Progenitor cell of endocrine pancreas (in vitro differentiated cells): ENCODE measurements around the gene DOK5. TPM values are rescaled to one million over a fixed set of nuclear protein-coding genes. Genes with fewer than 3 reads are reported as not detected.

ENCODE experiments used
- DNase-seq: peaks from one replicate; pipeline ENCODE4 v3.0.0; 2021; ENCODE audit warnings: low spot score; ENCODE audit not compliant: unreplicated experiment
- H3K27ac Mint-ChIP-seq: 2 replicates; pipeline ENCODE4 v1.8.0; 2021; ENCODE audit warnings: mild to moderate bottlenecking, moderate library complexity, mixed read lengths
- H3K27me3 Mint-ChIP-seq: 2 replicates; pipeline ENCODE4 v1.8.0; 2021; ENCODE audit warnings: mixed read lengths
- H3K36me3 Mint-ChIP-seq: 2 replicates; pipeline ENCODE4 v1.8.0; 2022; ENCODE audit warnings: mixed read lengths; ENCODE audit not compliant: insufficient read depth
- H3K4me1 Mint-ChIP-seq: 2 replicates; pipeline ENCODE4 v1.8.0; 2021; ENCODE audit warnings: low read depth, mixed read lengths
- H3K4me3 Mint-ChIP-seq: 2 replicates; pipeline ENCODE4 v1.8.0; 2021; ENCODE audit warnings: low read depth, mild to moderate bottlenecking, moderate library complexity, mixed read lengths
- H3K9me3 Mint-ChIP-seq: 2 replicates; pipeline ENCODE4 v1.8.0; 2021; ENCODE audit warnings: low read depth, mixed read lengths
- total RNA-seq: library from RNA; stranded (reverse); gene quantifications from 2 replicates; pipeline ENCODE4 v1.2.1, GENCODE V29; 2021
- TF ChIP-seq, protein P1 (sequence below): fragments of 200-600 bp; sonication (generic); IDR thresholded peaks from one replicate; pipeline ENCODE4 v1.5.0; 2021; ENCODE audit warnings: antibody characterized with exemption, mild to moderate bottlenecking; ENCODE audit not compliant: unreplicated experiment

DOK5 gene
- total RNA-seq, 1 donor from 2014 or later, result 0.24 TPM

DNA sequence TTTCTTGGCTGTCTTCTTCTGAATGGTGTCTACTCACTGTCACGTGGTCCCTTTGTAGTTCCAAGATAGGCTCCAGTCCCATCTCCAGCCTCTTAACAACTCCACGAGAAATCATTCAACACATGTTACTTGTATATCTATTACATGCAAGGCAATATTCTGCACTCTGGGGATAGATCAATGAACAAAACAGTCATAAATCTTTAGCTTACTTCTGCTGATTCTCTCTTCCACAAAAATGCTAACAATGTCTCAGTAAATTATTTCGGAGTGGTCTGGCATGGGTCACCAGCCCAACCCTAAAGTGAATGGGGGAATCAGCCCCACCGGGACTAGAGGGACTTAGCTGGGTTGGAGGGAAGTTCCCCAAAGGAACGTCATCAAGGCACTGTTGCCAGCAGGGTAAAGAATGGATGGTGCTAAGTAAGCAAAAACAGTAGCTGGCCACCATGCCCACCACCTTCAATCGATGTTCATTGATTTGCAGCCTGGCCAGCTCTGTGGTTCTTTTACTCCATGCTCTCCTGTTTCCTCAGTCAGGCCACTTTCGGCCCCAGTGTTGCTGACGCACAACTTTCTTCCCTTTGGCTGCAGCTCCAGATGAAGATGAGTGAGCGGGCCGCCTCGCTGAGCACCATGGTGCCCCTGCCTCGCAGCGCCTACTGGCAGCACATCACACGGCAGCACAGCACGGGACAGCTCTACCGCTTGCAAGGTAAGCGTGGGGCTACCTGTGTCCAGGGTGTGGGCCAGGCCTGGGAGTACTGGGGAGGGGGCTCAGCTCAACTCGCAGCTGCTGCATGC is 167.7 kb downstream of the DOK5 start:
- H3K9me3 Mint-ChIP-seq, result no peaks in the 10 kb centered on the region
- H3K27ac Mint-ChIP-seq, result no peak overlapping the region
- no peak for DNase-seq
- H3K4me1 Mint-ChIP-seq, result peaks cover 5% of the 10 kb centered on the region
- TF ChIP-seq, protein P1, sequence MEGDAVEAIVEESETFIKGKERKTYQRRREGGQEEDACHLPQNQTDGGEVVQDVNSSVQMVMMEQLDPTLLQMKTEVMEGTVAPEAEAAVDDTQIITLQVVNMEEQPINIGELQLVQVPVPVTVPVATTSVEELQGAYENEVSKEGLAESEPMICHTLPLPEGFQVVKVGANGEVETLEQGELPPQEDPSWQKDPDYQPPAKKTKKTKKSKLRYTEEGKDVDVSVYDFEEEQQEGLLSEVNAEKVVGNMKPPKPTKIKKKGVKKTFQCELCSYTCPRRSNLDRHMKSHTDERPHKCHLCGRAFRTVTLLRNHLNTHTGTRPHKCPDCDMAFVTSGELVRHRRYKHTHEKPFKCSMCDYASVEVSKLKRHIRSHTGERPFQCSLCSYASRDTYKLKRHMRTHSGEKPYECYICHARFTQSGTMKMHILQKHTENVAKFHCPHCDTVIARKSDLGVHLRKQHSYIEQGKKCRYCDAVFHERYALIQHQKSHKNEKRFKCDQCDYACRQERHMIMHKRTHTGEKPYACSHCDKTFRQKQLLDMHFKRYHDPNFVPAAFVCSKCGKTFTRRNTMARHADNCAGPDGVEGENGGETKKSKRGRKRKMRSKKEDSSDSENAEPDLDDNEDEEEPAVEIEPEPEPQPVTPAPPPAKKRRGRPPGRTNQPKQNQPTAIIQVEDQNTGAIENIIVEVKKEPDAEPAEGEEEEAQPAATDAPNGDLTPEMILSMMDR, result no peak
- no peaks in the 10 kb centered on the region for H3K36me3 Mint-ChIP-seq
- peaks cover under 1% of the 10 kb centered on the region for H3K27me3 Mint-ChIP-seq
- no peak overlapping the region for H3K4me3 Mint-ChIP-seq

DNA sequence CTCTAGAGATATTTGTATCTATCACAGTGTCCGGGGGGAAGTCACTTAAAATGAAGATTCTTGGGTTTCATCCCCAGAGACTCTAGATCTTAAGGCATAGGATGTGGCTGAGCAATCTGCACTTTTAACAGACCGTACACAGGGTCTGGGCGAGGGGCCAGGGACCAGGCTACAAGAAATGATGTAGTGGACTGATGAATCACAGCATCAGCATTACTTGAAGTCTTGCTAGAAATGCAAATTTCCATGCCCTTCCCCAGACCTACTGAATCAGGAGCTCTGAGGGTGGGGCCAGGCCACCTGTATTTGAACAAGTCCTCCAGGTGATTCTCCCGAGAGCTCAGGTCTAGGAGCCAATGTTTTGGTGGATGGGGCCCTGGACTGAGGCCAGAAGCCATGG is 168.4 kb downstream of the DOK5 start:
- Mint-ChIP-seq H3K4me1 (peaks cover 5% of the 10 kb centered on the region), H3K27ac (no peak overlapping the region), H3K9me3 (no peaks in the 10 kb centered on the region), H3K27me3 (peaks cover 8% of the 10 kb centered on the region), H3K4me3 (no peak overlapping the region), H3K36me3 (no peaks in the 10 kb centered on the region)
- TF ChIP-seq, protein P1, result no peak
- no peak for DNase-seq

DNA sequence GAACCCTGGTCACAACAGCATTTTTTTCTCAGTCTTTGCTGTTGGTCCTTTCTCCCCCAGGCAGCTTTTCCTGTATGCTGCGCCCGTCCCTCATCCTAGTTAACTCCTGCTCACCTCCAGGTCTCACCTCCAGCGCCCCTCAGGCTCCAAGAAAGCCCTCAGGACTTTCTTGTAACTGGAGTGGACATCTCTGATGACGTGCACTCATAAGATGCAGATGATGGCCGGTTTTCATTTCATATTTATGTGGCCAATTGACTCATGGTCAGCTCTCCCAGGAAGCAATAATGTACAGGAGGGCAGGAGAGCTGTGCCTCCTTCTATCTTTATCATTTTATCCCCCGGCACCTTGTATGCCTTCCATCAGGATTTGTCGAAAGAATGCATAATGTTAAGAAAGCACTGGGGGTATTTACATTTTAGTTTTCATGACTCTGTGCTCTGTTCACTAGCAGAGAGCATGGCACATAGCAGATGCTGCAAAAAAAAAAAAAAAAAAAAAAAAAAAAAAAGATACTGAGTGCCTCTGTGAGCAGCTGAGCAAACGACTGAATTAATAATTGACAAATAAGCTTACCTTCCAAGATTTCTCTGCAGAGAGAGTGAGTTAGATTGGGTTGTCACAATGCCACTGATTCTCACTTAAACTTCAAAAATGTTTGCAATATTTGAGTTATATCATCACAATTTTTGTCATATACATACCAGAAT is 170.2 kb downstream of the DOK5 start:
- Mint-ChIP-seq H3K9me3 (no peaks in the 10 kb centered on the region), H3K27me3 (peaks cover 9% of the 10 kb centered on the region), H3K27ac (no peak overlapping the region), H3K4me3 (no peak overlapping the region), H3K4me1 (peaks cover 9% of the 10 kb centered on the region), H3K36me3 (no peaks in the 10 kb centered on the region)
- no peak for DNase-seq
- TF ChIP-seq, protein P1, result no peak

DNA sequence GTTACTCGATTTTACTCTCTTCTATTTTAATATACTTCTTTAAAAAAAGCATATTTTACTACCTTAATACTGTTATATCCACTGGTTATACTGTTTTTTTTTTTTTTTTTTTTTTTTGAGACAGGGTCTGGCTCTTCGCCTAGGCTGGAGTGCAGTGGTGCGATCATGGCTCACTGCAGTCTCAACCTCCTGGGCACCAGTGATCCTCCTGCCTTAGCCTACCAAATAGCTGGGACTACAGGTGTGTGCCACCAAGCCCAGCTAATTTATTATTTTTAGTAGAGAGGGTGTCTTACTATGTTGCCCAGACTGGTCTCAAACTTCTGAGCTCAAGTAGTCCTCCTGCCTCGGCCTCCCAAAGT is 170.7 kb downstream of the DOK5 start:
- TF ChIP-seq, protein P1, result no peak
- Mint-ChIP-seq H3K4me3 (no peak overlapping the region), H3K9me3 (no peaks in the 10 kb centered on the region), H3K36me3 (no peaks in the 10 kb centered on the region), H3K27ac (no peak overlapping the region), H3K4me1 (peaks cover 10% of the 10 kb centered on the region), H3K27me3 (peaks cover 13% of the 10 kb centered on the region)
- no peak for DNase-seq

DNA sequence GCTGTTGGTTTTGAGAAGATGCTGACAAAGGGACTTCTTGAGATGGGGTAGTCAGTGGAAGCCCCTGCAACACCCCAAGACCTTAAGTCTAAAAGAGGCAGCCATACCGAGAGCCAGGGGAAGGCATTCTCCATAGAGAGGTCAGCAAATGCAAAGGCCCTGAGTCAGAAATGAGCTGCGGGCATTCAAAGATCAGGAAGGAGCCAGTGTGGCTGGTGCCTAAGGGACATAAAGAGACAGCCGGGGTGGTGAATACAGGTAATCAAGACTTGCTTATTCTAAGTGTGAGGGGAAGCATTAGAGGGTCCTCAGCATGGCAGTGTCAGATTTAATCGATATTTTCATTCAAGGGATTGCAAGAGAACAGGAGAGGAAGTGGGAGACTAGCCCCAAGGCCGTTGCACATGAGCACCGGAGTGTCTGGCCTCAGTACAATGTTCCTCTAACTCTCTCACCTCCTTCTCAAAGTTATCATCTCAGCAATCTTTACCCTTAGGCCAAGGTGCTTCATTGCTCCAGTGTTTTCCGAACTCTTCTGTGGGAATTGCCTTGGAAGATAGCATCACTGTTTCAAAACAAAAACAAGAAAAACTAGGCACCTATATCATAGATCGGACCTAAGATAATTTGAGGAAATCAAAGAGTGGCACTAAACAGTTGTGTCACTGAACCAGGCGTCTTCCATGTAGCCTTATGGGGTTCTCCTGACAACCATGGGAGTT is 173.2 kb downstream of the DOK5 start:
- TF ChIP-seq, protein P1, result no peak
- Mint-ChIP-seq H3K27ac (no peak overlapping the region), H3K9me3 (no peaks in the 10 kb centered on the region), H3K27me3 (peaks cover 16% of the 10 kb centered on the region), H3K36me3 (no peaks in the 10 kb centered on the region), H3K4me1 (peaks cover 10% of the 10 kb centered on the region), H3K4me3 (no peak overlapping the region)
- no peak for DNase-seq
